GM12864 (cell line): ENCODE measurements around the gene ALX4.

ENCODE experiments used
- DNase-seq: peaks from one replicate; pipeline ENCODE4 v3.0.0-alpha.2; 2011; ENCODE audit warnings: low read depth
- H3K4me3 ChIP-seq: 2 replicates; pipeline ENCODE4 v1.5.1; 2011; ENCODE audit warnings: mild to moderate bottlenecking, low read depth, low read length, control low read depth
- CTCF ChIP-seq: IDR thresholded peaks from 2 replicates; pipeline ENCODE4 v1.5.1; 2011; ENCODE audit warnings: low read depth, mild to moderate bottlenecking, moderate library complexity, low read length, control low read depth, inconsistent platforms; ENCODE audit errors: missing control alignments

ALX4 gene

GRCh38 chr11:44318369-44318768 is 8.4 kb upstream of the ALX4 start:
- no peak overlapping the region for H3K4me3 ChIP-seq
- DNase-seq = no peak
- TF ChIP-seq CTCF = no peak

GRCh38 chr11:44316659-44317240 is 6.8 kb upstream of the ALX4 start:
- H3K4me3 ChIP-seq = no peak overlapping the region
- no peak for TF ChIP-seq CTCF
- no peak for DNase-seq

- TF ChIP-seq CTCF = no peak
- no peak overlapping the region for H3K4me3 ChIP-seq
- DNase-seq = no peak
Observed at GRCh38 chr11:44315947-44316658, 6.2 kb upstream of the ALX4 start.

- TF ChIP-seq CTCF = no peak
- H3K4me3 ChIP-seq = no peak overlapping the region
- no peak for DNase-seq
Observed at GRCh38 chr11:44314733-44315132, 4.8 kb upstream of the ALX4 start.

- no peak for DNase-seq
- H3K4me3 ChIP-seq = no peak overlapping the region
- TF ChIP-seq CTCF = no peak
Observed at GRCh38 chr11:44313761-44314489, 4.0 kb upstream of the ALX4 start.

GRCh38 chr11:44312876-44313275 is 2.9 kb upstream of the ALX4 start:
- no peak for DNase-seq
- no peak for TF ChIP-seq CTCF
- no peak overlapping the region for H3K4me3 ChIP-seq
